ENCODE measurements around the gene CFAP65. TPM values are rescaled to one million over a fixed set of nuclear protein-coding genes. Genes with fewer than 3 reads are reported as not detected.

Gene CFAP65
- total and polyA plus RNA-seq, 2 of the 4 experiments (the other 2 are of a cell fraction): not detected

GRCh38 chr2:218983934-218984238 is 57.4 kb downstream of the CFAP65 start:
- no peak overlapping the region for H4K8ac ChIP-seq (ENCODE audit: low read depth in 2 of 2, low read length in 2 of 2)
- no peak overlapping the region for H3K56ac ChIP-seq (ENCODE audit: extremely low read depth, insufficient read depth, low read length)
- H3K27me3 ChIP-seq (ENCODE audit: control insufficient read depth, insufficient read depth, low read length): peaks cover 79% of the 10 kb centered on the region
- TF ChIP-seq CHD1 (IDR thresholded peaks at IDR 0.05; ENCODE audit: low read depth, low read length) (no peak), BHLHE40 (IDR thresholded peaks at IDR 0.05; ENCODE audit: low read depth, low read length) (no peak), CTCF (conservative IDR thresholded peaks at IDR 0.05; ENCODE audit: low read depth, low read length) (no peak), RCOR1 (IDR thresholded peaks at IDR 0.05; ENCODE audit: insufficient replicate concordance, low read length) (no peak), MAFK (IDR thresholded peaks at IDR 0.05; ENCODE audit: low read depth, low read length) (no peak), RFX5 (IDR thresholded peaks at IDR 0.05; ENCODE audit: low read depth, low read length) (no peak), FOS (IDR thresholded peaks at IDR 0.05; ENCODE audit: low read depth, low read length) (no peak), RAD21 (IDR thresholded peaks at IDR 0.05; ENCODE audit: low read length) (no peak), USF2 (IDR thresholded peaks at IDR 0.05; ENCODE audit: low read depth, low read length) (no peak), MAZ (IDR thresholded peaks at IDR 0.05; ENCODE audit: borderline replicate concordance, low read depth, low read length) (no peak), CEBPB (IDR thresholded peaks at IDR 0.05; ENCODE audit: low read depth, low read length) (no peak)
- H4K20me1 ChIP-seq (ENCODE audit: insufficient read depth, low read length): peaks cover 3% of the 10 kb centered on the region; the same call in 1 of the 2 replicates
- intact Hi-C loops (cut with micrococcal nuclease) (no loop called here), dilution Hi-C loops (cut with HindIII; ENCODE audit: low sequenced_read_pairs, unreplicated experiment) (no loop called here), in situ Hi-C loops (cut with MboI; ENCODE audit: low sequenced_read_pairs) (no loop called here)
- no peak for ATAC-seq (ENCODE audit: low read depth)
- ChIA-PET CTCF (interaction anchor here (0.6 kb wide), 1 partner anchor 12 kb away, joined by 3 read pairs; no protein-coding TSS in a partner anchor), POLR2A (ENCODE audit: unreplicated experiment) (no interaction called here)
- H3K9ac ChIP-seq (ENCODE audit: low read depth, low read length): no peak overlapping the region
- BruUV-seq (replicated peaks): no TSS peak
- H3K79me1 ChIP-seq (ENCODE audit: low read depth in 1 of 2, low read length in 2 of 2): no peaks in the 10 kb centered on the region
- no peak overlapping the region for H2AFZ ChIP-seq (replicated peaks; ENCODE audit: low read length, poor library complexity)
- no peak overlapping the region for H3K18ac ChIP-seq (ENCODE audit: low read depth, low read length)
- no peak overlapping the region for H3K27ac ChIP-seq (ENCODE audit: insufficient read depth, low read length)
- no peak overlapping the region for H3K4me3 ChIP-seq (ENCODE audit: insufficient read depth, low read depth, low read length)
- H3K9me1 ChIP-seq (ENCODE audit: insufficient read depth, low read length): no peaks in the 10 kb centered on the region; the same call in 1 of the 2 replicates
- H2BK120ac ChIP-seq (ENCODE audit: low read depth, low read length): no peak overlapping the region
- no peak for DNase-seq
- H4K5ac ChIP-seq (ENCODE audit: low read depth, low read length): no peak overlapping the region
- H2AK9ac ChIP-seq (replicated peaks; ENCODE audit: low read depth, low read length, poor library complexity): no peak overlapping the region
- H3K4ac ChIP-seq (ENCODE audit: low read depth, low read length): no peak overlapping the region
- H3K14ac ChIP-seq (replicated peaks; ENCODE audit: low read depth, low read length): no peak overlapping the region
- H2BK5ac ChIP-seq (ENCODE audit: low read depth, low read length, poor library complexity, severe bottlenecking): no peak overlapping the region
- H4K91ac ChIP-seq (ENCODE audit: insufficient read depth, low read depth, low read length): no peak overlapping the region
- no peaks in the 10 kb centered on the region for H3K36me3 ChIP-seq (ENCODE audit: control insufficient read depth, insufficient read depth, low read length)
- H2BK20ac ChIP-seq (ENCODE audit: low read depth, low read length): no peak overlapping the region
- no peak overlapping the region for H3K23ac ChIP-seq (ENCODE audit: low read depth, low read length)
- no peak overlapping the region for H3K4me2 ChIP-seq (ENCODE audit: low read depth, low read length)
- no peaks in the 10 kb centered on the region for H3K9me3 ChIP-seq (ENCODE audit: control insufficient read depth, insufficient read depth, low read length)
- WGBS, 2 experiments (ENCODE audit: extremely low coverage in 2 of 2, insufficient read length in 1 of 2): 19% methylated on average over 10 of the region's 10 CpGs; no CpG with 5 or more reads in 1 of the 2 experiments
- H2AK5ac ChIP-seq (ENCODE audit: low read depth, low read length): no peak overlapping the region
- H2BK15ac ChIP-seq (ENCODE audit: low read depth, low read length): no peak overlapping the region
- 0 out of 2 replicates have a peak, but pooled peaks cover 2% of the 10 kb centered on the region for H3K4me1 ChIP-seq (ENCODE audit: control insufficient read depth, insufficient read depth, low read length)

All from IMR-90 (cell line).